Erythroblast (primary cell): ENCODE measurements around the gene NSD2.

Experiments used
- GATA1 ChIP-seq: IDR thresholded peaks from 2 replicates; pipeline ENCODE4 v1.6.1; 2011; ENCODE audit warnings: low read depth, mild to moderate bottlenecking, control low read depth, low read length, moderate library complexity
- POLR2A ChIP-seq: IDR thresholded peaks from 2 replicates; pipeline ENCODE4 v1.6.1; 2011; ENCODE audit warnings: mild to moderate bottlenecking, low read length

DNA sequence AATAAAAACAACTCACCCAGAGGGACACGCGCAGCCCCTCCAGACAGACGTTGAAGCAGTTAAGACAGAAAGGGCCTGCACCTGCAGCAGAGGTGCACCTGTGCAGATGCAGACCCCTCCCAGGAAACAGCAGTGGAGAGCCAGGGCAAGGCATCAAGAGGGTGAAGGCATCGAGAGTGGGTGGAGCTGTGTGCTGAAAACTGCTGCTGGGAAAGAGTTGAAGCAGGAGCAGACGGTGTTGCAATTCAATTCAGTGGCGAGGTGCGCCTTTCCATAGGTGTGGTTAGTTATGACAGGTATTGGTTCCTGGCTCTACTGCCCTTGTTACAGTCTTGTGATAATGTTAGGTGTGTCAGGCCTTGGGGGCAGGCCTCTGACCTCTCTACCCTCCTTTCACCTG is 31.9 kb upstream of the NSD2 start:
- TF ChIP-seq POLR2A (no peak), GATA1 (no peak)
